Panc1 (cell line): Measurements from ENCODE around the gene CBX8. TPM values are rescaled to one million over a fixed set of nuclear protein-coding genes. Genes with fewer than 3 reads are reported as not detected.

Experiments
- ATAC-seq: fragments of 200-7000 bp; cut with Tn5 transposase; 2 replicates; pipeline ENCODE4 v1.9.1; 2020; ENCODE audit warnings: mild to moderate bottlenecking, moderate library complexity
- BruUV-seq: library from RNA; stranded (reverse); fragments of 400-500 nt; replicated peaks from 2 replicates; lab custom pipeline; 2021; lab: Mats Ljungman, UMichigan
- CTCF ChIA-PET: fragments of 300-600 bp; sonication (Branson Sonifier 250); formaldehyde crosslinking; loops from one replicate; lab custom pipeline; 2022; ENCODE audit warnings: antibody characterized with exemption; lab: Charles Lee
- POLR2A ChIA-PET: fragments of 300-600 bp; sonication (Branson Sonifier 250); formaldehyde crosslinking; loops from one replicate; lab custom pipeline; 2022; ENCODE audit warnings: antibody characterized with exemption; lab: Charles Lee
- DNase-seq: peaks from one replicate; pipeline ENCODE4 v3.0.0-alpha.2; 2010; ENCODE audit warnings: low read depth, low spot score
- H3K27ac ChIP-seq: 2 replicates; pipeline ENCODE4 v1.5.1; 2011; ENCODE audit warnings: mild to moderate bottlenecking, low read length, inconsistent platforms
- H3K27me3 ChIP-seq: fragments of 200-500 bp; sonication (Bioruptor generic); 2 replicates; pipeline ENCODE4 v1.6.0; 2014; ENCODE audit warnings: low read length, inconsistent platforms; ENCODE audit not compliant: control insufficient read depth, insufficient read depth
- H3K36me3 ChIP-seq: fragments of 200-500 bp; sonication (Bioruptor generic); 2 replicates; pipeline ENCODE4 v1.5.1; 2014; ENCODE audit warnings: inconsistent platforms, mild to moderate bottlenecking, low read length, moderate library complexity; ENCODE audit not compliant: control insufficient read depth, insufficient read depth
- H3K4me1 ChIP-seq: 2 replicates; pipeline ENCODE4 v1.5.1; 2011; ENCODE audit warnings: inconsistent platforms, mild to moderate bottlenecking, low read length, moderate library complexity; ENCODE audit not compliant: control insufficient read depth, insufficient read depth
- H3K4me3 ChIP-seq, 2 experiments: 2 replicates each; pipeline ENCODE4 v1.5.1; 2011 to 2012; ENCODE audit warnings: low read depth in 2 of 2, low read length in 2 of 2, mild to moderate bottlenecking in 2 of 2, inconsistent platforms in 1 of 2, moderate library complexity in 1 of 2
- H3K9me3 ChIP-seq: fragments of 200-500 bp; sonication (Bioruptor generic); 2 replicates; pipeline ENCODE4 v1.5.1; 2014; ENCODE audit warnings: low read depth, mild to moderate bottlenecking, inconsistent platforms, low read length, moderate library complexity; ENCODE audit not compliant: control insufficient read depth, insufficient read depth
- POLR2AphosphoS5 ChIP-seq: IDR thresholded peaks from 2 replicates; pipeline ENCODE4 v1.6.1; 2012; ENCODE audit warnings: mild to moderate bottlenecking, low read depth, low read length, moderate library complexity
- REST ChIP-seq, 2 experiments: IDR thresholded peaks; 2 replicates each; pipeline ENCODE4 v1.6.1; 2011 to 2012; ENCODE audit warnings: low read depth in 2 of 2, control low read depth in 1 of 2, low read length in 1 of 2, mild to moderate bottlenecking in 1 of 2, moderate library complexity in 1 of 2; ENCODE audit not compliant: insufficient read depth in 1 of 2
- SIN3A ChIP-seq: IDR thresholded peaks from 2 replicates; pipeline ENCODE4 v1.6.1; 2012; ENCODE audit warnings: low read depth, mild to moderate bottlenecking, low read length, moderate library complexity, borderline replicate concordance; ENCODE audit not compliant: insufficient read depth
- TCF7L2 ChIP-seq: IDR thresholded peaks from 2 replicates; pipeline ENCODE4 v1.6.1; 2011; ENCODE audit warnings: mild to moderate bottlenecking, low read depth, low read length, inconsistent platforms
- in situ Hi-C: cut with HindIII; loops from 2 replicates; pipeline ENCODE4 v1.10.0; 2016; ENCODE audit warnings: low sequenced_read_pairs, low pct_unique_long_range_greater_than_20kb
- intact Hi-C: fragments of 100-400 bp; cut with micrococcal nuclease; formaldehyde crosslinking; loops from one replicate; pipeline ENCODE4 v1.10.0; 2022; ENCODE audit not compliant: unreplicated experiment
- total RNA-seq: library from RNA; stranded (reverse); gene quantifications from one replicate; pipeline ENCODE4 v1.2.1, GENCODE V29; 2021; ENCODE audit not compliant: unreplicated experiment
- TF ChIP-seq, protein P1 (sequence below): fragments of 450-650 bp; IDR thresholded peaks from 2 replicates; pipeline ENCODE4 v1.5.1; 2017; ENCODE audit warnings: mild to moderate bottlenecking

The CBX8 gene
- total RNA-seq, 1 experiment from 2014 or later, result 15.3 TPM

DNA sequence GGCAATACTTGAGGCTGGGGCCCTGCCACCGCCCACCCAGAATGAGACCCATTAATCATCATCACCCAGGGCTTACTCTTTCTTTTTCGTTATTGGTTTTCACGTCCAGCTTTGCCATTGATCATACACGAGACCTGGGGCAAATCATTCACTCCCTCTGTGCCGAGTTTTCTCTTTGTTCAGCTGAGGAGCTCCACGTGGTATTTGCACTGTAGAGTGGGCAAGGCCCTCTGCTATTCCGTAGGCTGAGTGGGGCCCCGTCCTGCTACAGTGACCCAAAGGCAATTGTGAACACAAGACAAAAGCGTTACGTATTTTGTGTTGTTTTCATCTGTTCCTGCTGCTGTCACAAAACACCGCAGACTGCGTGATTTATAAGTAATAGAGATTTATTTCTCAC is 42.5 kb downstream of the CBX8 start:
- TF ChIP-seq POLR2AphosphoS5 (no peak), SIN3A (no peak), TCF7L2 (no peak), REST (IDR thresholded peaks at IDR 0.05; ENCODE audit: insufficient read depth in 1 of 2, low read depth in 2 of 2, low read length in 1 of 2) (no peak)
- TF ChIP-seq, protein P1, sequence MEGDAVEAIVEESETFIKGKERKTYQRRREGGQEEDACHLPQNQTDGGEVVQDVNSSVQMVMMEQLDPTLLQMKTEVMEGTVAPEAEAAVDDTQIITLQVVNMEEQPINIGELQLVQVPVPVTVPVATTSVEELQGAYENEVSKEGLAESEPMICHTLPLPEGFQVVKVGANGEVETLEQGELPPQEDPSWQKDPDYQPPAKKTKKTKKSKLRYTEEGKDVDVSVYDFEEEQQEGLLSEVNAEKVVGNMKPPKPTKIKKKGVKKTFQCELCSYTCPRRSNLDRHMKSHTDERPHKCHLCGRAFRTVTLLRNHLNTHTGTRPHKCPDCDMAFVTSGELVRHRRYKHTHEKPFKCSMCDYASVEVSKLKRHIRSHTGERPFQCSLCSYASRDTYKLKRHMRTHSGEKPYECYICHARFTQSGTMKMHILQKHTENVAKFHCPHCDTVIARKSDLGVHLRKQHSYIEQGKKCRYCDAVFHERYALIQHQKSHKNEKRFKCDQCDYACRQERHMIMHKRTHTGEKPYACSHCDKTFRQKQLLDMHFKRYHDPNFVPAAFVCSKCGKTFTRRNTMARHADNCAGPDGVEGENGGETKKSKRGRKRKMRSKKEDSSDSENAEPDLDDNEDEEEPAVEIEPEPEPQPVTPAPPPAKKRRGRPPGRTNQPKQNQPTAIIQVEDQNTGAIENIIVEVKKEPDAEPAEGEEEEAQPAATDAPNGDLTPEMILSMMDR, result no peak
- Histone ChIP-seq H3K9me3 (no peaks in the 10 kb centered on the region), H3K36me3 (no peaks in the 10 kb centered on the region), H3K4me1 (no peaks in the 10 kb centered on the region), H3K4me3 (no peak overlapping the region), H3K27ac (no peak overlapping the region), H3K27me3 (no peaks in the 10 kb centered on the region)
- intact Hi-C loops (no loop called here), in situ Hi-C loops (no loop called here)
- DNase-seq (no peak), ATAC-seq (no peak)
- ChIA-PET POLR2A (interaction anchor here (0.7 kb wide), 1 partner anchor 131 kb away, joined by 5 read pairs; no protein-coding TSS in a partner anchor), CTCF (interaction anchor here (0.7 kb wide), 1 partner anchor 47 kb away, joined by 9 read pairs; no protein-coding TSS in a partner anchor)
- BruUV-seq, result no TSS peak

DNA sequence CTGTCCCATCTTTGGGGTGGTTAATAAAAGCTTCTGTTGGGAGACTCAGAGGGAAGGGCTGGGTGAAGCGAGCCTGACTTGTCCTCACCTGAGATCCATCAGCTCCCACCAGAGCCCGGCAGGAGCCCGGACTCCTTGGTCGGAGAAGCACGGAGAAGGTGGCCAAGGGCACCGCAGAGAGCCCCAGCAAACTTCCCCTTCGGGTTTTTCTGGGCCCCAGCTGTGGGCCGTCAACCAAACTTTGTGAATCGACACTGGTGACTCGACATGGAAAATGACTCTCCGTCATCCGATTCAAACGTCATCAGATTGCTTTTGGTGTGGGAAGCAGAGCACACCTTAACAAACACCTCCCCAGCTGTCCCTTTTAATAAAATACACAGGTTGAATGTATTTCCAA is 44.7 kb downstream of the CBX8 start:
- no peak for ATAC-seq

More for the DNA sequence above, 44.7 kb downstream of the CBX8 start:
- H3K9me3 ChIP-seq, result no peaks in the 10 kb centered on the region
- H3K36me3 ChIP-seq, result no peaks in the 10 kb centered on the region
- no peak overlapping the region for H3K4me3 ChIP-seq
- POLR2A ChIA-PET, result no interaction called here
- TF ChIP-seq SIN3A (no peak), TCF7L2 (no peak), REST (IDR thresholded peaks at IDR 0.05; ENCODE audit: insufficient read depth in 1 of 2, low read depth in 2 of 2, low read length in 1 of 2) (no peak), POLR2AphosphoS5 (no peak)
- TF ChIP-seq, protein P1, result no peak
- peaks cover 1% of the 10 kb centered on the region; the same call in 1 of the 2 replicates for H3K4me1 ChIP-seq
- 0 out of 2 replicates have a peak, but pooled peaks cover 3% of the 10 kb centered on the region for H3K27me3 ChIP-seq
- in situ Hi-C loops (no loop called here), intact Hi-C loops (no loop called here)
- no peak overlapping the region for H3K27ac ChIP-seq
- CTCF ChIA-PET, result interaction anchor here (0.6 to 1.4 kb wide), 2 partner anchors 10 to 14 kb away, joined by 3 to 5 read pairs; no protein-coding TSS in a partner anchor
- no TSS peak for BruUV-seq
- DNase-seq, result no peak
